Measurements from ENCODE around the gene LRP4.

Gene LRP4

GRCh38 chr11:46838501-46838900 is 79.8 kb downstream of the LRP4 start:
- ATAC-seq, result no peak

GRCh38 chr11:46837860-46838259 is 80.5 kb downstream of the LRP4 start:
- ATAC-seq, result no peak

GRCh38 chr11:46836870-46837269 is 81.5 kb downstream of the LRP4 start:
- no peak for ATAC-seq

GRCh38 chr11:46836431-46836830 is 81.9 kb downstream of the LRP4 start:
- no peak for ATAC-seq

GRCh38 chr11:46835897-46836296 is 82.5 kb downstream of the LRP4 start:
- no peak for ATAC-seq

GRCh38 chr11:46834821-46835220 is 83.5 kb downstream of the LRP4 start:
- no peak for ATAC-seq

GRCh38 chr11:46832511-46833214 is 85.7 kb downstream of the LRP4 start:
- ATAC-seq, result no peak

- ATAC-seq, result no peak
These were observed 90.4 kb downstream of the LRP4 start for GRCh38 chr11:46827995-46828394.

GRCh38 chr11:46826310-46827044 is 91.9 kb downstream of the LRP4 start:
- ATAC-seq, result peak; percentile 100

- ATAC-seq, result no peak
These were observed 109.4 kb downstream of the LRP4 start for GRCh38 chr11:46808799-46809431.

Measured in activated CD4-positive, CD25-positive, alpha-beta regulatory T cell treated with anti-CD3 and anti-CD28 coated beads, Interleukin-2, amount 50 U/mL, for 24 hours (primary cell).